IPS-18a (cell line): ENCODE measurements around the gene P2RX7.
"Not testable (repeated sequence)": the region's sequence is repeated elsewhere in the genome, so short reads cannot be mapped to it uniquely, and the experiment has no call there.

ENCODE experiments used
- H3K27ac ChIP-seq: one replicate; pipeline ENCODE4 v1.5.1; 2013; ENCODE audit warnings: low read length
- H3K27me3 ChIP-seq: one replicate; pipeline ENCODE4 v1.6.1; 2013; ENCODE audit warnings: mild to moderate bottlenecking, low read length; ENCODE audit not compliant: control insufficient read depth, insufficient read depth
- H3K36me3 ChIP-seq: one replicate; pipeline ENCODE4 v1.6.1; 2013; ENCODE audit warnings: low read depth, low read length; ENCODE audit not compliant: control insufficient read depth
- H3K4me1 ChIP-seq: one replicate; pipeline ENCODE4 v1.6.1; 2013; ENCODE audit warnings: low read depth, low read length; ENCODE audit not compliant: control insufficient read depth
- H3K4me3 ChIP-seq: one replicate; pipeline ENCODE4 v1.5.1; 2013; ENCODE audit warnings: low read length
- H3K9ac ChIP-seq: one replicate; pipeline ENCODE4 v1.6.1; 2013; ENCODE audit warnings: mild to moderate bottlenecking, low read length, moderate library complexity
- H3K9me3 ChIP-seq: one replicate; pipeline ENCODE4 v1.6.1; 2013; ENCODE audit warnings: low read depth, low read length; ENCODE audit not compliant: control insufficient read depth

P2RX7 gene

GRCh38 chr12:121142171-121142950, 9.7 kb downstream of the P2RX7 start:
- Histone ChIP-seq H3K4me3 (no peak overlapping the region), H3K36me3 (no peaks in the 10 kb centered on the region), H3K4me1 (no peaks in the 10 kb centered on the region), H3K9ac (no peak overlapping the region), H3K9me3 (no peaks in the 10 kb centered on the region), H3K27ac (no peak overlapping the region), H3K27me3 (no peaks in the 10 kb centered on the region)

- Histone ChIP-seq H3K9me3 (no peaks in the 10 kb centered on the region), H3K27me3 (no peaks in the 10 kb centered on the region), H3K27ac (no peak overlapping the region), H3K9ac (no peak overlapping the region), H3K4me3 (no peak overlapping the region), H3K36me3 (no peaks in the 10 kb centered on the region), H3K4me1 (no peaks in the 10 kb centered on the region)
Observed at GRCh38 chr12:121144416-121144914, 11.8 kb downstream of the P2RX7 start.

GRCh38 chr12:121145221-121145620, 12.5 kb downstream of the P2RX7 start:
- Histone ChIP-seq H3K36me3 (no peaks in the 10 kb centered on the region), H3K27me3 (no peaks in the 10 kb centered on the region), H3K4me3 (no peak overlapping the region), H3K9ac (no peak overlapping the region), H3K4me1 (no peaks in the 10 kb centered on the region), H3K27ac (no peak overlapping the region), H3K9me3 (no peaks in the 10 kb centered on the region)

GRCh38 chr12:121149289-121149688, 16.6 kb downstream of the P2RX7 start:
- not testable (repeated sequence) for H3K4me3 ChIP-seq, H3K27ac ChIP-seq, H3K9ac ChIP-seq, H3K4me1 ChIP-seq, H3K27me3 ChIP-seq, H3K36me3 ChIP-seq, H3K9me3 ChIP-seq

- Histone ChIP-seq H3K27me3 (no peaks in the 10 kb centered on the region), H3K27ac (no peak overlapping the region), H3K9me3 (no peaks in the 10 kb centered on the region), H3K4me1 (peaks cover 10% of the 10 kb centered on the region), H3K4me3 (no peak overlapping the region), H3K9ac (no peak overlapping the region), H3K36me3 (no peaks in the 10 kb centered on the region)
Observed at GRCh38 chr12:121154793-121155375, 22.2 kb downstream of the P2RX7 start.

- H3K36me3 ChIP-seq, result no peaks in the 10 kb centered on the region
- H3K9ac ChIP-seq, result no peak overlapping the region
- H3K9me3 ChIP-seq, result no peaks in the 10 kb centered on the region
- H3K4me3 ChIP-seq, result no peak overlapping the region
- no peaks in the 10 kb centered on the region for H3K27me3 ChIP-seq
- no peak overlapping the region for H3K27ac ChIP-seq
- H3K4me1 ChIP-seq, result peaks cover 10% of the 10 kb centered on the region
Observed at GRCh38 chr12:121156365-121156764, 23.7 kb downstream of the P2RX7 start.

GRCh38 chr12:121158085-121158484, 25.4 kb downstream of the P2RX7 start:
- Histone ChIP-seq H3K27ac (no peak overlapping the region), H3K4me1 (peaks cover 10% of the 10 kb centered on the region), H3K9me3 (no peaks in the 10 kb centered on the region), H3K4me3 (no peak overlapping the region), H3K36me3 (no peaks in the 10 kb centered on the region), H3K27me3 (no peaks in the 10 kb centered on the region), H3K9ac (no peak overlapping the region)

GRCh38 chr12:121158728-121159351, 26.2 kb downstream of the P2RX7 start:
- H3K9me3 ChIP-seq, H3K36me3 ChIP-seq, H3K9ac ChIP-seq, H3K4me3 ChIP-seq, H3K27ac ChIP-seq, H3K4me1 ChIP-seq, H3K27me3 ChIP-seq: not testable (repeated sequence)

GRCh38 chr12:121159467-121160307, 27.0 kb downstream of the P2RX7 start:
- no peak overlapping the region for H3K27ac ChIP-seq
- H3K4me1 ChIP-seq, result peaks cover 10% of the 10 kb centered on the region
- no peaks in the 10 kb centered on the region for H3K36me3 ChIP-seq
- H3K27me3 ChIP-seq, result no peaks in the 10 kb centered on the region
- no peak overlapping the region for H3K9ac ChIP-seq
- no peaks in the 10 kb centered on the region for H3K9me3 ChIP-seq
- no peak overlapping the region for H3K4me3 ChIP-seq

- Histone ChIP-seq H3K9ac (no peak overlapping the region), H3K4me3 (no peak overlapping the region), H3K27me3 (no peaks in the 10 kb centered on the region), H3K9me3 (no peaks in the 10 kb centered on the region), H3K36me3 (no peaks in the 10 kb centered on the region), H3K27ac (no peak overlapping the region), H3K4me1 (no peaks in the 10 kb centered on the region)
Observed at GRCh38 chr12:121162384-121162783, 29.7 kb downstream of the P2RX7 start.

GRCh38 chr12:121162985-121163384, 30.3 kb downstream of the P2RX7 start:
- Histone ChIP-seq H3K27ac (no peak overlapping the region), H3K9me3 (no peaks in the 10 kb centered on the region), H3K4me3 (no peak overlapping the region), H3K9ac (no peak overlapping the region), H3K4me1 (no peaks in the 10 kb centered on the region), H3K36me3 (no peaks in the 10 kb centered on the region), H3K27me3 (no peaks in the 10 kb centered on the region)
